T-helper 17 cell (primary cell): ENCODE measurements around the gene FAM156B. TPM values are rescaled to one million over a fixed set of nuclear protein-coding genes. Genes with fewer than 3 reads are reported as not detected.
"Not testable (repeated sequence)": the region's sequence is repeated elsewhere in the genome, so short reads cannot be mapped to it uniquely, and the experiment has no call there.

ENCODE experiments used
- ATAC-seq: fragments of 150-1000 bp; cut with Tn5 transposase; 2 replicates; pipeline ENCODE4 v1.10.0; 2021; ENCODE audit warnings: mild to moderate bottlenecking, moderate library complexity
- DNase-seq, 3 donors: peaks; one replicate each; pipeline versions ENCODE4 v3.0.0 to v3.0.0-alpha.2; 2020 to 2021
- H3K9me3 ChIP-seq: one replicate; pipeline ENCODE4 v1.7.0; 2013; ENCODE audit warnings: low read length, mild to moderate bottlenecking; ENCODE audit not compliant: control insufficient read depth, poor library complexity, severe bottlenecking
- H3K27ac Mint-ChIP-seq: one replicate; pipeline ENCODE4 v1.8.0; 2022; ENCODE audit warnings: mild to moderate bottlenecking, moderate library complexity, mixed read lengths
- H3K27me3 Mint-ChIP-seq: one replicate; pipeline ENCODE4 v1.8.0; 2022; ENCODE audit warnings: mixed read lengths
- H3K36me3 Mint-ChIP-seq: one replicate; pipeline ENCODE4 v1.8.0; 2022; ENCODE audit warnings: low read depth, mixed read lengths
- H3K4me1 Mint-ChIP-seq: one replicate; pipeline ENCODE4 v1.8.0; 2022; ENCODE audit warnings: mild to moderate bottlenecking, mixed read lengths
- H3K4me3 Mint-ChIP-seq: one replicate; pipeline ENCODE4 v1.8.0; 2022; ENCODE audit warnings: mild to moderate bottlenecking, moderate library complexity, mixed read lengths
- total RNA-seq, 4 donors: library from RNA in 2 of 4; stranded (reverse) in 2 of 4; gene quantifications; one replicate each; pipeline ENCODE4 v1.2.3 and lab custom pipeline; 2022 to 2026

Gene FAM156B
- total RNA-seq, 2 donors from 2014 or later, result 6.0 to 10.5 TPM

GRCh38 chrX:52896438-52896837 lies 692 bp upstream of the FAM156B start:
- H3K27me3 Mint-ChIP-seq, H3K4me3 Mint-ChIP-seq, H3K27ac Mint-ChIP-seq: not testable (repeated sequence)

GRCh38 chrX:52905531-52905930 lies 8.4 kb downstream of the FAM156B start:
- H3K4me1 Mint-ChIP-seq, H3K9me3 ChIP-seq, DNase-seq, H3K27ac Mint-ChIP-seq, H3K36me3 Mint-ChIP-seq, H3K4me3 Mint-ChIP-seq, H3K27me3 Mint-ChIP-seq, ATAC-seq: not testable (repeated sequence)

More at GRCh38 chrX:52896438-52896837, 692 bp upstream of the FAM156B start:
- not testable (repeated sequence) for H3K9me3 ChIP-seq, H3K36me3 Mint-ChIP-seq, H3K4me1 Mint-ChIP-seq, DNase-seq
- peak; percentile 15 for ATAC-seq

GRCh38 chrX:52906072-52906471 lies 8.9 kb downstream of the FAM156B start:
- H3K4me1 Mint-ChIP-seq, H3K4me3 Mint-ChIP-seq, ATAC-seq, H3K27ac Mint-ChIP-seq, H3K27me3 Mint-ChIP-seq, DNase-seq, H3K36me3 Mint-ChIP-seq, H3K9me3 ChIP-seq: not testable (repeated sequence)

GRCh38 chrX:52907137-52907536 lies 10.0 kb downstream of the FAM156B start:
- not testable (repeated sequence) for H3K9me3 ChIP-seq, ATAC-seq, H3K27me3 Mint-ChIP-seq, H3K4me1 Mint-ChIP-seq, H3K4me3 Mint-ChIP-seq, H3K27ac Mint-ChIP-seq, H3K36me3 Mint-ChIP-seq, DNase-seq

GRCh38 chrX:52907900-52908299 lies 10.8 kb downstream of the FAM156B start:
- not testable (repeated sequence) for DNase-seq, H3K27ac Mint-ChIP-seq, H3K27me3 Mint-ChIP-seq, H3K9me3 ChIP-seq, ATAC-seq, H3K36me3 Mint-ChIP-seq, H3K4me3 Mint-ChIP-seq, H3K4me1 Mint-ChIP-seq

GRCh38 chrX:52909313-52909969 lies 12.3 kb downstream of the FAM156B start:
- not testable (repeated sequence) for H3K27ac Mint-ChIP-seq, H3K4me3 Mint-ChIP-seq, DNase-seq, ATAC-seq, H3K27me3 Mint-ChIP-seq, H3K9me3 ChIP-seq, H3K4me1 Mint-ChIP-seq, H3K36me3 Mint-ChIP-seq

GRCh38 chrX:52913681-52914080 lies 16.6 kb downstream of the FAM156B start:
- not testable (repeated sequence) for H3K4me1 Mint-ChIP-seq, H3K4me3 Mint-ChIP-seq, DNase-seq, H3K27ac Mint-ChIP-seq, ATAC-seq, H3K27me3 Mint-ChIP-seq, H3K36me3 Mint-ChIP-seq, H3K9me3 ChIP-seq

- H3K27me3 Mint-ChIP-seq, DNase-seq: not testable (repeated sequence)
Observed at GRCh38 chrX:52914704-52915103, 17.6 kb downstream of the FAM156B start.

GRCh38 chrX:52923781-52924241 lies 26.7 kb downstream of the FAM156B start:
- no peaks in the 10 kb centered on the region for H3K36me3 Mint-ChIP-seq
- no peak overlapping the region for H3K4me3 Mint-ChIP-seq
- H3K9me3 ChIP-seq, result no peaks in the 10 kb centered on the region
- ATAC-seq (no peak), DNase-seq (no peak)
- no peaks in the 10 kb centered on the region for H3K27me3 Mint-ChIP-seq
- H3K4me1 Mint-ChIP-seq, result peaks cover 7% of the 10 kb centered on the region
- no peak overlapping the region for H3K27ac Mint-ChIP-seq

More at GRCh38 chrX:52914704-52915103, 17.6 kb downstream of the FAM156B start:
- H3K9me3 ChIP-seq, H3K4me1 Mint-ChIP-seq, H3K4me3 Mint-ChIP-seq, ATAC-seq, H3K27ac Mint-ChIP-seq, H3K36me3 Mint-ChIP-seq: not testable (repeated sequence)

- not testable (repeated sequence) for H3K36me3 Mint-ChIP-seq, H3K27me3 Mint-ChIP-seq, H3K9me3 ChIP-seq, DNase-seq, H3K27ac Mint-ChIP-seq, ATAC-seq, H3K4me3 Mint-ChIP-seq
- peaks cover 11% of the 10 kb centered on the region for H3K4me1 Mint-ChIP-seq
Observed at GRCh38 chrX:52930214-52930613, 33.1 kb downstream of the FAM156B start.

- Mint-ChIP-seq H3K27me3 (peaks cover 7% of the 10 kb centered on the region), H3K27ac (no peak overlapping the region), H3K36me3 (no peaks in the 10 kb centered on the region), H3K4me1 (peaks cover 12% of the 10 kb centered on the region), H3K4me3 (no peak overlapping the region)
- ATAC-seq, result no peak
- DNase-seq, result no peak
- H3K9me3 ChIP-seq, result no peaks in the 10 kb centered on the region
Observed at GRCh38 chrX:52933213-52933612, 36.1 kb downstream of the FAM156B start.

- Mint-ChIP-seq H3K36me3 (no peaks in the 10 kb centered on the region), H3K4me1 (peaks cover 12% of the 10 kb centered on the region), H3K27me3 (peaks cover 4% of the 10 kb centered on the region), H3K27ac (peak overlapping the region; percentile 98), H3K4me3 (peak overlapping the region; percentile 95)
- ATAC-seq, result no peak
- no peaks in the 10 kb centered on the region for H3K9me3 ChIP-seq
- no peak for DNase-seq
Observed at GRCh38 chrX:52933976-52934703, 37.0 kb downstream of the FAM156B start.

GRCh38 chrX:52934704-52935469 lies 37.8 kb downstream of the FAM156B start:
- H3K36me3 Mint-ChIP-seq, result no peaks in the 10 kb centered on the region
- ATAC-seq (peak; percentile 95), DNase-seq (peak; percentile 74 to 82 (median 80))
- peaks cover 12% of the 10 kb centered on the region for H3K4me1 Mint-ChIP-seq
- peak overlapping the region; percentile 98 for H3K27ac Mint-ChIP-seq
- H3K4me3 Mint-ChIP-seq, result peak overlapping the region; percentile 95
- no peaks in the 10 kb centered on the region for H3K27me3 Mint-ChIP-seq
- H3K9me3 ChIP-seq, result no peaks in the 10 kb centered on the region
